ENCODE results near the gene TTC7B.

TTC7B gene

GRCh38 chr14:90554341-90554740, 261.9 kb downstream of the TTC7B start:
- no peak for DNase-seq

- peak; percentile 41 for DNase-seq
Observed at GRCh38 chr14:90553921-90554336, 262.3 kb downstream of the TTC7B start.

GRCh38 chr14:90553298-90553920, 262.8 kb downstream of the TTC7B start:
- no peak for DNase-seq

GRCh38 chr14:90552465-90553297, 263.5 kb downstream of the TTC7B start:
- DNase-seq, result no peak

- DNase-seq, result no peak
Observed at GRCh38 chr14:90551733-90552464, 264.3 kb downstream of the TTC7B start.

- DNase-seq, result no peak
Observed at GRCh38 chr14:90551070-90551704, 265.0 kb downstream of the TTC7B start.

- DNase-seq, result no peak
Observed at GRCh38 chr14:90549794-90550641, 266.2 kb downstream of the TTC7B start.

GRCh38 chr14:90548455-90548854, 267.8 kb downstream of the TTC7B start:
- DNase-seq, result no peak

- DNase-seq, result no peak
Observed at GRCh38 chr14:90547968-90548367, 268.3 kb downstream of the TTC7B start.

GRCh38 chr14:90547250-90547649, 269.0 kb downstream of the TTC7B start:
- DNase-seq, result no peak

GRCh38 chr14:90546767-90547166, 269.5 kb downstream of the TTC7B start:
- DNase-seq, result no peak

GRCh38 chr14:90545966-90546751, 270.1 kb downstream of the TTC7B start:
- DNase-seq, result no peak

GRCh38 chr14:90545382-90545781, 270.8 kb downstream of the TTC7B start:
- DNase-seq, result no peak

- DNase-seq, result no peak
Observed at GRCh38 chr14:90544971-90545370, 271.3 kb downstream of the TTC7B start.

- DNase-seq, result no peak
Observed at GRCh38 chr14:90544566-90544965, 271.7 kb downstream of the TTC7B start.

- no peak for DNase-seq
Observed at GRCh38 chr14:90543876-90544275, 272.4 kb downstream of the TTC7B start.

- DNase-seq, result no peak
Observed at GRCh38 chr14:90541076-90541634, 275.1 kb downstream of the TTC7B start.

- no peak for DNase-seq
Observed at GRCh38 chr14:90540437-90540836, 275.8 kb downstream of the TTC7B start.

GRCh38 chr14:90539996-90540395, 276.2 kb downstream of the TTC7B start:
- no peak for DNase-seq

- DNase-seq, result no peak
Observed at GRCh38 chr14:90539496-90539775, 276.8 kb downstream of the TTC7B start.

Data from NCI-H2171 treated with DMSO at 0.1 percent for 48 hours (cell line).